B cell (primary cell): Measurements from ENCODE around the gene ARHGEF19. TPM values are rescaled to one million over a fixed set of nuclear protein-coding genes. Genes with fewer than 3 reads are reported as not detected.

Experiments used
- ATAC-seq: fragments of 200-7000 bp; cut with Tn5 transposase; one replicate; pipeline ENCODE4 v1.10.0; 2021; ENCODE audit warnings: low read depth, mild to moderate bottlenecking, moderate number of reproducible peaks, moderate library complexity
- CTCF ChIA-PET: fragments of 350-600 bp; sonication (Branson Sonifier 250); formaldehyde crosslinking; loops from one replicate; lab custom pipeline; 2021; ENCODE audit warnings: antibody characterized with exemption, inconsistent platforms; lab: Charles Lee
- POLR2A ChIA-PET: fragments of 350-600 bp; sonication (Branson Sonifier 250); formaldehyde crosslinking; loops from one replicate; lab custom pipeline; 2021; ENCODE audit warnings: antibody characterized with exemption; lab: Charles Lee
- DNase-seq: peaks from one replicate; pipeline ENCODE4 v3.0.0; 2013
- H2AFZ ChIP-seq: 2 replicates; pipeline ENCODE4 v1.6.1; 2012; ENCODE audit warnings: mild to moderate bottlenecking, low read depth, low read length; ENCODE audit not compliant: insufficient read depth, poor library complexity, severe bottlenecking
- H3K27ac ChIP-seq, 2 donors: 1 replicate in 1 of 2; 2 replicates in 1 of 2; pipeline ENCODE4 v1.5.1; 2012 to 2013; ENCODE audit warnings: low read length in 2 of 2, mild to moderate bottlenecking in 2 of 2, moderate library complexity in 1 of 2
- H3K27me3 ChIP-seq, 4 experiments: fragments of 200-600 bp in 1 of 4; sonication (generic) in 1 of 4; replicated peaks in 1 of 4; 1 replicate in 2 of 4; 2 replicates in 2 of 4; pipeline versions ENCODE4 v1.6.1 to v1.7.0; 2013 to 2016; ENCODE audit warnings: low read length in 3 of 4, mild to moderate bottlenecking in 2 of 4, mixed read lengths in 1 of 4, moderate library complexity in 1 of 4; ENCODE audit not compliant: insufficient read depth in 4 of 4, control insufficient read depth in 3 of 4; ENCODE audit errors: control extremely low read depth in 1 of 4
- H3K36me3 ChIP-seq, 2 experiments: replicated peaks in 1 of 2; 1 replicate in 1 of 2; 2 replicates in 1 of 2; pipeline versions ENCODE4 v1.6.1 to v1.7.1; 2013; ENCODE audit warnings: low read length in 1 of 2; ENCODE audit not compliant: insufficient read depth in 2 of 2, control insufficient read depth in 1 of 2; ENCODE audit errors: control extremely low read depth in 1 of 2, extremely low read depth in 1 of 2
- H3K4me1 ChIP-seq, 2 donors: fragments of 200-600 bp in 1 of 2; sonication (generic) in 1 of 2; 1 replicate in 1 of 2; 2 replicates in 1 of 2; pipeline versions ENCODE4 v1.5.1 to v1.6.1; 2013 to 2017; ENCODE audit warnings: low read length in 2 of 2; ENCODE audit not compliant: control insufficient read depth in 2 of 2, insufficient read depth in 2 of 2
- H3K4me2 ChIP-seq: replicated peaks from 2 replicates; pipeline ENCODE3; 2012; ENCODE audit warnings: mild to moderate bottlenecking, low read depth, low read length; ENCODE audit not compliant: poor library complexity, severe bottlenecking
- H3K4me3 ChIP-seq, 5 experiments: fragments of 200-600 bp in 1 of 5; sonication (generic) in 1 of 5; 1 replicate in 3 of 5; 2 replicates in 2 of 5; pipeline versions ENCODE4 v1.5.1 to v1.7.0; 2011 to 2016; ENCODE audit warnings: low read length in 4 of 5, mild to moderate bottlenecking in 4 of 5, low read depth in 2 of 5, control low read depth in 1 of 5, moderate library complexity in 1 of 5; ENCODE audit not compliant: insufficient read depth in 1 of 5; ENCODE audit errors: control extremely low read depth in 1 of 5, extremely low read depth in 1 of 5
- H3K79me2 ChIP-seq: fragments of 200-600 bp; sonication (generic); one replicate; pipeline ENCODE4 v1.6.0; 2016; ENCODE audit warnings: low read length; ENCODE audit not compliant: control insufficient read depth, insufficient read depth
- H3K9ac ChIP-seq: fragments of 200-600 bp; sonication (generic); 2 replicates; pipeline ENCODE4 v1.6.1; 2017; ENCODE audit warnings: mild to moderate bottlenecking, low read length, moderate library complexity
- H3K9me3 ChIP-seq, 3 donors: one replicate each; pipeline versions ENCODE4 v1.6.1 to v1.7.1; 2013; ENCODE audit warnings: low read length in 2 of 3; ENCODE audit not compliant: control insufficient read depth in 2 of 3, insufficient read depth in 1 of 3; ENCODE audit errors: control extremely low read depth in 1 of 3
- H4K20me1 ChIP-seq: 2 replicates; pipeline ENCODE4 v1.6.0; 2012; ENCODE audit warnings: mild to moderate bottlenecking, low read length; ENCODE audit not compliant: insufficient read depth, control insufficient read depth, poor library complexity, severe bottlenecking
- H3K27ac Mint-ChIP-seq: one replicate; pipeline ENCODE4 v1.8.0; 2021; ENCODE audit warnings: mixed read lengths
- H3K27me3 Mint-ChIP-seq: one replicate; pipeline ENCODE4 v1.8.0; 2021; ENCODE audit warnings: mixed read lengths
- H3K4me1 Mint-ChIP-seq: one replicate; pipeline ENCODE4 v1.8.0; 2021; ENCODE audit warnings: mixed read lengths
- H3K4me3 Mint-ChIP-seq: one replicate; pipeline ENCODE4 v1.8.0; 2021; ENCODE audit warnings: mixed read lengths
- H3K9me3 Mint-ChIP-seq: one replicate; pipeline ENCODE4 v1.8.0; 2022; ENCODE audit warnings: mixed read lengths; ENCODE audit not compliant: insufficient read depth
- CTCF ChIP-seq: fragments of 200-600 bp; IDR thresholded peaks from one replicate; pipeline ENCODE4 v1.8.0; 2022; ENCODE audit warnings: antibody characterized with exemption, mild to moderate bottlenecking
- EZH2 ChIP-seq: IDR thresholded peaks from 2 replicates; pipeline ENCODE4 v1.6.1; 2012; ENCODE audit warnings: borderline replicate concordance, low read depth, mild to moderate bottlenecking, moderate library complexity, low read length; ENCODE audit not compliant: insufficient read depth, poor library complexity, severe bottlenecking
- WGBS: methylation state at CpG from one replicate; pipeline ENCODE4 v1.1.5; 2013; ENCODE audit warnings: missing lambda C conversion rate; ENCODE audit not compliant: insufficient coverage; 5-methylcytosine and 5-hydroxymethylcytosine counted together
- intact Hi-C: fragments of 100-400 bp; cut with micrococcal nuclease; formaldehyde crosslinking; loops from one replicate; pipeline ENCODE4 v1.10.0; 2022
- polyA plus RNA-seq: library from polyadenylated mRNA; depleted of rRNA; stranded (reverse); fragments of >200 nt; gene quantifications from 2 replicates; pipeline ENCODE4 v1.2.3, GENCODE V29; 2012
- total RNA-seq, 2 donors: library from RNA; stranded (reverse); fragments of 120-200 nt in 1 of 2; gene quantifications; 1 replicate in 1 of 2; 2 replicates in 1 of 2; pipeline versions ENCODE4 v1.2.3 to v1.2.4, GENCODE V29; 2013 to 2022

ARHGEF19 gene
- total and polyA plus RNA-seq, 2 donors (not counting 1 experiment from before 2014, with no cell fraction given), result 13.9 to 20.9 TPM

- H3K4me2 ChIP-seq, result peak overlapping the region; percentile 23
- no peaks in the 10 kb centered on the region for H3K9me3 ChIP-seq
- 47% methylated on average over 4 of the region's 7 CpGs for WGBS
- peaks cover 2 to 41% of the 10 kb centered on the region in 2 experiments for H3K36me3 ChIP-seq
- H3K27ac ChIP-seq, result peak overlapping the region; percentile 37 to 68
- Mint-ChIP-seq H3K27ac (peak overlapping the region; percentile 82), H3K4me1 (peaks cover 21% of the 10 kb centered on the region), H3K27me3 (no peaks in the 10 kb centered on the region), H3K4me3 (peak overlapping the region; percentile 52), H3K9me3 (no peaks in the 10 kb centered on the region)
- intact Hi-C loops, result no loop called here
- H3K4me3 ChIP-seq, result no peak overlapping the region
- no peak overlapping the region for H3K9ac ChIP-seq
- no peak for TF ChIP-seq CTCF
- no peak for TF ChIP-seq EZH2
- CTCF ChIA-PET, result interaction anchor here (1.0 to 2.1 kb wide), 6 partner anchors 7 to 178 kb away, joined by 3 to 9 read pairs (median 6); no protein-coding TSS in a partner anchor
- H3K79me2 ChIP-seq, result no peaks in the 10 kb centered on the region
- H2AFZ ChIP-seq, result no peak overlapping the region
- peaks cover 14 to 17% of the 10 kb centered on the region in 2 donors for H3K4me1 ChIP-seq
- no peaks in the 10 kb centered on the region for H3K27me3 ChIP-seq
- DNase-seq, result peak; percentile 52
- ATAC-seq, result peak; percentile 42
- no peaks in the 10 kb centered on the region for H4K20me1 ChIP-seq
- POLR2A ChIA-PET, result interaction anchor here (0.7 kb wide), 1 partner anchor 413 kb away, joined by 3 read pairs; no protein-coding TSS in a partner anchor
These were observed 36.4 kb upstream of the ARHGEF19 start for GRCh38 chr1:16248603-16249516.
